Stimulated activated CD4-positive, alpha-beta T cell treated with anti-CD3 and anti-CD28 coated beads, Interleukin-2, amount 100 ng/mL, for 48 hours (primary cell): ENCODE measurements around the gene TNFRSF1B.
A peak's percentile ranks its signal among the peaks of the same experiment; 100 is the strongest.
"Not testable (repeated sequence)": the region's sequence is repeated elsewhere in the genome, so short reads cannot be mapped to it uniquely, and the experiment has no call there.

Experiments
- DNase-seq, 2 donors: peaks; one replicate each; pipeline ENCODE4 v3.0.0-alpha.2; 2020

The TNFRSF1B gene

GRCh38 chr1:12224092-12224491, 57.3 kb downstream of the TNFRSF1B start:
- DNase-seq: not testable (repeated sequence)

GRCh38 chr1:12228979-12229378, 62.2 kb downstream of the TNFRSF1B start:
- no peak for DNase-seq

GRCh38 chr1:12229386-12229834, 62.6 kb downstream of the TNFRSF1B start:
- no peak for DNase-seq

- DNase-seq: peak; percentile 85 to 94
Observed at GRCh38 chr1:12229835-12230548, 63.2 kb downstream of the TNFRSF1B start, which contains the start of gene VPS13D. Gene VPS13D (plus strand): TSS chr1:12230030. CDS start chr1:12234267, 4,237 bp downstream.

GRCh38 chr1:12230549-12231275, 63.9 kb downstream of the TNFRSF1B start:
- DNase-seq: no peak

- DNase-seq: no peak
Observed at GRCh38 chr1:12231276-12231595, 64.4 kb downstream of the TNFRSF1B start.

- DNase-seq: no peak
Observed at GRCh38 chr1:12232221-12232620, 65.4 kb downstream of the TNFRSF1B start.

GRCh38 chr1:12244078-12244477, 77.3 kb downstream of the TNFRSF1B start:
- DNase-seq: no peak

- DNase-seq: no peak
Observed at GRCh38 chr1:12244585-12244984, 77.8 kb downstream of the TNFRSF1B start.

GRCh38 chr1:12245116-12245515, 78.3 kb downstream of the TNFRSF1B start:
- no peak for DNase-seq

GRCh38 chr1:12245733-12246132, 78.9 kb downstream of the TNFRSF1B start:
- DNase-seq: no peak

GRCh38 chr1:12246584-12246983, 79.8 kb downstream of the TNFRSF1B start:
- DNase-seq: no peak

- DNase-seq: no peak
Observed at GRCh38 chr1:12249181-12249580, 82.4 kb downstream of the TNFRSF1B start.

- no peak for DNase-seq
Observed at GRCh38 chr1:12249748-12250147, 83.0 kb downstream of the TNFRSF1B start.

- DNase-seq: no peak
Observed at GRCh38 chr1:12251442-12251841, 84.7 kb downstream of the TNFRSF1B start.

- no peak for DNase-seq
Observed at GRCh38 chr1:12255913-12256312, 89.1 kb downstream of the TNFRSF1B start.

GRCh38 chr1:12258272-12258671, 91.5 kb downstream of the TNFRSF1B start:
- DNase-seq: no peak
